SU-DHL-6 (cell line): ENCODE measurements around the gene RAB10.

Source experiments
- CTCF ChIP-seq: fragments of 200-600 bp; sonication (generic); IDR thresholded peaks from one replicate; pipeline ENCODE4 v1.5.1; 2017; ENCODE audit warnings: antibody characterized with exemption, mild to moderate bottlenecking, low read length, moderate library complexity; ENCODE audit not compliant: insufficient read depth, poor library complexity, severe bottlenecking
- EZH2phosphoT487 ChIP-seq: fragments of 200-600 bp; sonication (generic), shearing (Covaris generic); conservative IDR thresholded peaks from 2 replicates; pipeline ENCODE4 v1.6.1; 2018; ENCODE audit warnings: mild to moderate bottlenecking, antibody characterized with exemption, low read length, moderate library complexity, mixed read lengths

- TF ChIP-seq CTCF (no peak), EZH2phosphoT487 (no peak)
Observed at GRCh38 chr2:26011990-26012856, 21.7 kb upstream of the RAB10 start.
